Measurements from ENCODE around the gene RHBDD1.

DNA sequence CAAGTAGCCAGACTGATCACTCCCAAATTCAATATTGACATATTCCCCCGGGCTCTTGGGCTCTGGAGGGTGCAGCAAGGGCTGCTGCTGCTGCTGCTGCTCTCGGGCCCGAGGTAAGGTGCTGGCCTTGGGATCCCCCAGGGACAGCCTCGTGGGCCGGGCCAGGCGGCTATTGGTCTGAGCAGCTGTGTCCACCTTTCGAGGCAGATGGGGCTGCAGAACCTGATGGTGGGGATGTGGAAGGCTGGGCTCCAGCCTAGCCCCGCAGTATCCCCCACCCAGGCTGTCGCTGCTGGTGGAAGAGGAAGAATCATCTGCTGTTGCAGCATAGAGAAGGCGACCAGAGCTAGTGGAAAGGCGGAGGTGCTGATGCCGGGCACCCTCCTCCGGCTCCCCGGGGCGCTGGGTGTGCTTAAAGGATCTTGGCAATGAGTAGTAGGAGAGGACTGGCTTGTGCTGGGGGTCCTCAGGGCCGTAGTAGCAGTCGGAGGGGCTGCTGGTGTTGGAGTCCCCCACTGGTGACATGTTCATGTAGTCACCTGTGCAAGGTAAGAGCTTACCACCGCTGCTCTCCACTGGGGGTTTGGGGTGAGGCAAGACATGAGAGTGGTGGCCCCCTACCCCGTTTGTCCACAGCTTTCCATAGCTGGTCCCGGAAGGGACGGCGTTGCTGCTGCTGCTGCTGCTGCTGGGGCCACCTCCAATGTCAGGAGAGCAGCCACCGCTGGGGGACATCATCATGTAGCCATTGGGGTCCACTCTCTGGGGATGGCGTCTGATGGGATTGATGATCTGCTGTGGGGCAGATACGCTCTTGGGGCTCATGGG lies 39.6 kb upstream of the RHBDD1 start:
- TF ChIP-seq, protein P1, sequence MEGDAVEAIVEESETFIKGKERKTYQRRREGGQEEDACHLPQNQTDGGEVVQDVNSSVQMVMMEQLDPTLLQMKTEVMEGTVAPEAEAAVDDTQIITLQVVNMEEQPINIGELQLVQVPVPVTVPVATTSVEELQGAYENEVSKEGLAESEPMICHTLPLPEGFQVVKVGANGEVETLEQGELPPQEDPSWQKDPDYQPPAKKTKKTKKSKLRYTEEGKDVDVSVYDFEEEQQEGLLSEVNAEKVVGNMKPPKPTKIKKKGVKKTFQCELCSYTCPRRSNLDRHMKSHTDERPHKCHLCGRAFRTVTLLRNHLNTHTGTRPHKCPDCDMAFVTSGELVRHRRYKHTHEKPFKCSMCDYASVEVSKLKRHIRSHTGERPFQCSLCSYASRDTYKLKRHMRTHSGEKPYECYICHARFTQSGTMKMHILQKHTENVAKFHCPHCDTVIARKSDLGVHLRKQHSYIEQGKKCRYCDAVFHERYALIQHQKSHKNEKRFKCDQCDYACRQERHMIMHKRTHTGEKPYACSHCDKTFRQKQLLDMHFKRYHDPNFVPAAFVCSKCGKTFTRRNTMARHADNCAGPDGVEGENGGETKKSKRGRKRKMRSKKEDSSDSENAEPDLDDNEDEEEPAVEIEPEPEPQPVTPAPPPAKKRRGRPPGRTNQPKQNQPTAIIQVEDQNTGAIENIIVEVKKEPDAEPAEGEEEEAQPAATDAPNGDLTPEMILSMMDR (conservative IDR thresholded peaks at IDR 0.05; ENCODE audit: low read length): no peak
- no peak for TF ChIP-seq EZH2phosphoT487 (IDR thresholded peaks at IDR 0.05; ENCODE audit: borderline replicate concordance)
